Activated B cell treated with CpG ODN at 0.5 μM for 24 hours (primary cell): ENCODE measurements around the gene RAB37. TPM values are rescaled to one million over a fixed set of nuclear protein-coding genes. Genes with fewer than 3 reads are reported as not detected.
A peak's percentile ranks its signal among the peaks of the same experiment; 100 is the strongest.

Source experiments
- ATAC-seq: fragments of 200-7000 bp; cut with Tn5 transposase; one replicate; pipeline ENCODE4 v1.10.0; 2021; ENCODE audit warnings: low read depth, mild to moderate bottlenecking, moderate library complexity
- CTCF ChIA-PET: fragments of 350-600 bp; sonication (Branson Sonifier 250); formaldehyde crosslinking; loops from one replicate; lab custom pipeline; 2021; ENCODE audit warnings: antibody characterized with exemption; lab: Charles Lee
- POLR2A ChIA-PET: fragments of 350-600 bp; sonication (Branson Sonifier 250); formaldehyde crosslinking; loops from one replicate; lab custom pipeline; 2021; ENCODE audit warnings: antibody characterized with exemption; lab: Charles Lee
- DNase-seq: peaks from one replicate; pipeline ENCODE4 v3.0.0; 2022
- H3K27ac Mint-ChIP-seq: one replicate; pipeline ENCODE4 v1.8.0; 2020; ENCODE audit warnings: mixed read lengths
- H3K27me3 Mint-ChIP-seq: one replicate; pipeline ENCODE4 v1.8.0; 2021; ENCODE audit warnings: mixed read lengths
- H3K36me3 Mint-ChIP-seq: one replicate; pipeline ENCODE4 v1.8.0; 2021; ENCODE audit warnings: low read depth, mixed read lengths
- H3K4me1 Mint-ChIP-seq: one replicate; pipeline ENCODE4 v1.8.0; 2021; ENCODE audit warnings: mixed read lengths
- H3K4me3 Mint-ChIP-seq: one replicate; pipeline ENCODE4 v1.8.0; 2020; ENCODE audit warnings: mild to moderate bottlenecking, mixed read lengths
- H3K9me3 Mint-ChIP-seq: one replicate; pipeline ENCODE4 v1.8.0; 2020; ENCODE audit warnings: mixed read lengths
- CTCF ChIP-seq: fragments of 200-600 bp; IDR thresholded peaks from one replicate; pipeline ENCODE4 v1.8.0; 2022; ENCODE audit warnings: antibody characterized with exemption, mild to moderate bottlenecking
- intact Hi-C: fragments of 100-400 bp; cut with micrococcal nuclease; formaldehyde crosslinking; loops from one replicate; pipeline ENCODE4 v1.15.1; 2024
- total RNA-seq: library from RNA; stranded (reverse); gene quantifications from 2 replicates; pipeline ENCODE4 v1.2.3, GENCODE V29; 2022

The RAB37 gene
- total RNA-seq, 1 donor from 2014 or later, result 11.1 TPM

- DNase-seq (no peak), ATAC-seq (no peak)
- Mint-ChIP-seq H3K27me3 (no peaks in the 10 kb centered on the region), H3K4me1 (peaks cover 32% of the 10 kb centered on the region), H3K9me3 (no peaks in the 10 kb centered on the region), H3K36me3 (no peaks in the 10 kb centered on the region), H3K27ac (peak overlapping the region; percentile 5), H3K4me3 (no peak overlapping the region)
- intact Hi-C loops, result loop anchor here (10.0 kb wide), 1 partner anchor 299 kb away; the partner anchor contains the start of gene GPRC5C
- POLR2A ChIA-PET, result no interaction called here
- CTCF ChIA-PET, result no interaction called here
- TF ChIP-seq CTCF, result no peak
These were observed 3.5 kb upstream of the RAB37 start for GRCh38 chr17:74733365-74734122.

- DNase-seq, result no peak
- peaks cover 40% of the 10 kb centered on the region for H3K4me1 Mint-ChIP-seq
- ATAC-seq, result no peak
- H3K9me3 Mint-ChIP-seq, result no peaks in the 10 kb centered on the region
- TF ChIP-seq CTCF, result no peak
- intact Hi-C loops, result loop anchor here (10.0 kb wide), 1 partner anchor 299 kb away; the partner anchor contains the start of gene GPRC5C
- H3K27ac Mint-ChIP-seq, result peak overlapping the region; percentile 5
- H3K36me3 Mint-ChIP-seq, result no peaks in the 10 kb centered on the region
- ChIA-PET POLR2A (interaction anchor here (0.9 to 4.7 kb wide), 2 partner anchors 14 to 70 kb away, joined by 3 to 76 read pairs; partner anchors contain the start of gene NHERF1), CTCF (interaction anchor here (0.6 to 6.5 kb wide), 2 partner anchors 10 to 77 kb away, joined by 3 to 187 read pairs; no protein-coding TSS in a partner anchor)
- H3K27me3 Mint-ChIP-seq, result no peaks in the 10 kb centered on the region
- no peak overlapping the region for H3K4me3 Mint-ChIP-seq
These were observed 2.8 kb upstream of the RAB37 start for GRCh38 chr17:74734256-74734655.

- no peaks in the 10 kb centered on the region for H3K36me3 Mint-ChIP-seq
- DNase-seq, result peak; percentile 45
- POLR2A ChIA-PET, result interaction anchor here (0.6 to 4.7 kb wide), 16 partner anchors 11 to 1329 kb away, joined by 3 to 76 read pairs (median 4); partner anchors contain the start of genes FDXR, MRPL58, NAT9 and NHERF1
- H3K9me3 Mint-ChIP-seq, result no peaks in the 10 kb centered on the region
- ATAC-seq, result peak; percentile 1
- no peak for TF ChIP-seq CTCF
- CTCF ChIA-PET, result interaction anchor here (0.8 to 6.5 kb wide), 17 partner anchors 9 to 357 kb away, joined by 3 to 187 read pairs (median 7); partner anchors contain the start of genes CD300H and NAT9
- intact Hi-C loops, result loop anchor here (2.0 to 10.0 kb wide), 2 partner anchors 49 to 303 kb away; partner anchors contain the start of gene GPRC5C
- H3K27me3 Mint-ChIP-seq, result no peaks in the 10 kb centered on the region
- H3K4me3 Mint-ChIP-seq, result peak overlapping the region; percentile 85
- H3K4me1 Mint-ChIP-seq, result peaks cover 56% of the 10 kb centered on the region
- peak overlapping the region; percentile 88 for H3K27ac Mint-ChIP-seq
These were observed 419 bp downstream of the RAB37 start for GRCh38 chr17:74737299-74738050.

- TF ChIP-seq CTCF, result no peak
- ChIA-PET POLR2A (interaction anchor here (0.5 to 4.7 kb wide), 11 partner anchors 10 to 1328 kb away, joined by 3 to 76 read pairs (median 4); partner anchors contain the start of genes FDXR, MRPL58, NAT9 and NHERF1), CTCF (interaction anchor here (0.6 to 6.5 kb wide), 14 partner anchors 8 to 359 kb away, joined by 3 to 187 read pairs (median 8); partner anchors contain the start of genes CD300H and NAT9)
- DNase-seq, result peak; percentile 44
- H3K36me3 Mint-ChIP-seq, result no peaks in the 10 kb centered on the region
- peaks cover 65% of the 10 kb centered on the region for H3K4me1 Mint-ChIP-seq
- H3K9me3 Mint-ChIP-seq, result no peaks in the 10 kb centered on the region
- intact Hi-C loops, result loop anchor here (10.0 kb wide), 1 partner anchor 304 kb away; the partner anchor contains the start of gene GPRC5C
- peak overlapping the region; percentile 85 for H3K4me3 Mint-ChIP-seq
- ATAC-seq, result peak; percentile 44
- peak overlapping the region; percentile 88 for H3K27ac Mint-ChIP-seq
- H3K27me3 Mint-ChIP-seq, result no peaks in the 10 kb centered on the region
These were observed 1.3 kb downstream of the RAB37 start for GRCh38 chr17:74738051-74738996.
